H9 (cell line): ENCODE results near the gene CYP2U1. TPM values are rescaled to one million over a fixed set of nuclear protein-coding genes. Genes with fewer than 3 reads are reported as not detected.

Experiments used
- DNase-seq: peaks from one replicate; pipeline ENCODE4 v3.0.0-alpha.2; 2017
- H2AFZ ChIP-seq: one replicate; pipeline ENCODE4 v1.6.1; 2013; ENCODE audit warnings: mild to moderate bottlenecking, low read length, control low read depth, moderate library complexity
- H2AK5ac ChIP-seq: 2 replicates; pipeline ENCODE4 v1.6.1; 2013; ENCODE audit warnings: low read length, control low read depth, mixed read lengths; ENCODE audit not compliant: insufficient read length
- H2BK120ac ChIP-seq: one replicate; pipeline ENCODE4 v1.6.1; 2013; ENCODE audit warnings: low read depth, mild to moderate bottlenecking, low read length, control low read depth, inconsistent platforms; ENCODE audit not compliant: poor library complexity, severe bottlenecking
- H2BK12ac ChIP-seq: 2 replicates; pipeline ENCODE4 v1.6.1; 2013; ENCODE audit warnings: low read length, control low read depth, mixed read lengths, low read depth; ENCODE audit not compliant: insufficient read length
- H2BK15ac ChIP-seq: 2 replicates; pipeline ENCODE4 v1.6.1; 2013; ENCODE audit warnings: low read depth, low read length, control low read depth
- H2BK20ac ChIP-seq: one replicate; pipeline ENCODE4 v1.6.1; 2013; ENCODE audit warnings: low read depth, mild to moderate bottlenecking, low read length, control low read depth, inconsistent platforms; ENCODE audit not compliant: poor library complexity, severe bottlenecking
- H2BK5ac ChIP-seq: 2 replicates; pipeline ENCODE4 v1.6.1; 2013; ENCODE audit warnings: low read length, control low read depth, mixed read lengths; ENCODE audit not compliant: insufficient read length
- H3K14ac ChIP-seq: 2 replicates; pipeline ENCODE4 v1.6.1; 2013; ENCODE audit warnings: low read length, control low read depth; ENCODE audit not compliant: insufficient read depth
- H3K18ac ChIP-seq: 2 replicates; pipeline ENCODE4 v1.6.1; 2013; ENCODE audit warnings: low read depth, mild to moderate bottlenecking, mixed read lengths, low read length, control low read depth; ENCODE audit not compliant: insufficient read length
- H3K23ac ChIP-seq: 2 replicates; pipeline ENCODE4 v1.6.1; 2013; ENCODE audit warnings: low read length, control low read depth, mixed read lengths, low read depth; ENCODE audit not compliant: insufficient read length
- H3K23me2 ChIP-seq: 2 replicates; pipeline ENCODE4 v1.6.1; 2013; ENCODE audit warnings: low read depth, mild to moderate bottlenecking, mixed read lengths, low read length, control low read depth; ENCODE audit not compliant: insufficient read length, poor library complexity, severe bottlenecking
- H3K27ac ChIP-seq: 2 replicates; pipeline ENCODE4 v1.5.1; 2013; ENCODE audit warnings: low read length, control low read depth, mixed read lengths, low read depth; ENCODE audit not compliant: insufficient read length
- H3K27me3 ChIP-seq: 2 replicates; pipeline ENCODE4 v1.6.1; 2013; ENCODE audit warnings: low read length, control low read depth, inconsistent platforms; ENCODE audit not compliant: insufficient read depth
- H3K4ac ChIP-seq: 2 replicates; pipeline ENCODE4 v1.6.1; 2013; ENCODE audit warnings: low read depth, mild to moderate bottlenecking, control low read depth, inconsistent platforms, low read length, moderate library complexity
- H3K4me1 ChIP-seq: 2 replicates; pipeline ENCODE4 v1.6.1; 2013; ENCODE audit warnings: low read length, control low read depth, inconsistent platforms; ENCODE audit not compliant: insufficient read depth
- H3K4me2 ChIP-seq: 2 replicates; pipeline ENCODE4 v1.6.1; 2013; ENCODE audit warnings: low read length, control low read depth, mixed read lengths; ENCODE audit not compliant: insufficient read length, insufficient read depth
- H3K56ac ChIP-seq: 2 replicates; pipeline ENCODE4 v1.6.1; 2013; ENCODE audit warnings: low read depth, mild to moderate bottlenecking, mixed read lengths, low read length, control low read depth; ENCODE audit not compliant: insufficient read length
- H3K79me1 ChIP-seq: 2 replicates; pipeline ENCODE4 v1.6.1; 2013; ENCODE audit warnings: low read depth, mild to moderate bottlenecking, moderate library complexity, low read length, control low read depth, inconsistent platforms; ENCODE audit not compliant: insufficient read depth, poor library complexity, severe bottlenecking
- H3K79me2 ChIP-seq: 2 replicates; pipeline ENCODE4 v1.6.1; 2013; ENCODE audit warnings: low read length, control low read depth, inconsistent platforms; ENCODE audit not compliant: insufficient read depth
- H3K9ac ChIP-seq: 2 replicates; pipeline ENCODE4 v1.6.1; 2013; ENCODE audit warnings: low read length, control low read depth, mixed read lengths; ENCODE audit not compliant: insufficient read length; ENCODE audit errors: extremely low read depth
- H3K9me3 ChIP-seq: one replicate; pipeline ENCODE4 v1.6.1; 2013; ENCODE audit warnings: low read depth, low read length, inconsistent platforms; ENCODE audit not compliant: control insufficient read depth
- H3T11ph ChIP-seq: one replicate; pipeline ENCODE4 v1.6.1; 2013; ENCODE audit warnings: mild to moderate bottlenecking, low read length, control low read depth, inconsistent platforms
- H4K20me1 ChIP-seq: one replicate; pipeline ENCODE4 v1.6.1; 2013; ENCODE audit not compliant: control insufficient read depth, insufficient read length, insufficient read depth
- H4K5ac ChIP-seq: 2 replicates; pipeline ENCODE4 v1.6.1; 2013; ENCODE audit warnings: low read depth, mild to moderate bottlenecking, mixed read lengths, low read length, control low read depth; ENCODE audit not compliant: insufficient read length
- H4K8ac ChIP-seq: replicated peaks from 2 replicates; pipeline ENCODE4 v1.6.1; 2013; ENCODE audit warnings: low read length, control low read depth, mixed read lengths, low read depth; ENCODE audit not compliant: insufficient read length
- H4K91ac ChIP-seq: 2 replicates; pipeline ENCODE4 v1.6.1; 2013; ENCODE audit warnings: low read depth, mild to moderate bottlenecking, moderate library complexity, mixed read lengths, low read length, control low read depth; ENCODE audit not compliant: insufficient read length
- H3K27ac Mint-ChIP-seq, 3 experiments: 2 replicates in 2 of 3; 3 replicates in 1 of 3; pipeline ENCODE4 v1.8.0; 2020 to 2021; ENCODE audit warnings: mixed read lengths in 3 of 3, mild to moderate bottlenecking in 1 of 3, moderate library complexity in 1 of 3
- H3K27me3 Mint-ChIP-seq: 2 replicates; pipeline ENCODE4 v1.8.0; 2021; ENCODE audit warnings: low read depth, mild to moderate bottlenecking, moderate library complexity, mixed read lengths
- H3K36me3 Mint-ChIP-seq, 3 experiments: 2 replicates in 2 of 3; 3 replicates in 1 of 3; pipeline ENCODE4 v1.8.0; 2020 to 2021; ENCODE audit warnings: low read depth in 3 of 3, mixed read lengths in 3 of 3; ENCODE audit not compliant: insufficient read depth in 1 of 3
- H3K4me1 Mint-ChIP-seq, 2 experiments: 2 replicates each; pipeline ENCODE4 v1.8.0; 2020; ENCODE audit warnings: mixed read lengths in 2 of 2
- H3K4me3 Mint-ChIP-seq, 2 experiments: 2 replicates in 1 of 2; 3 replicates in 1 of 2; pipeline ENCODE4 v1.8.0; 2020 to 2021; ENCODE audit warnings: mild to moderate bottlenecking in 2 of 2, mixed read lengths in 2 of 2, moderate library complexity in 1 of 2
- H3K9me3 Mint-ChIP-seq, 2 experiments: 2 replicates in 1 of 2; 3 replicates in 1 of 2; pipeline ENCODE4 v1.8.0; 2020; ENCODE audit warnings: mild to moderate bottlenecking in 2 of 2, mixed read lengths in 2 of 2, moderate library complexity in 1 of 2
- WGBS: extraction: QIAGEN DNeasy Blood & Tissue Kit; methylation state at CpG from one replicate; pipeline ENCODE4 v1.1.7; 2013; ENCODE audit warnings: missing lambda C conversion rate, low lambda C conversion rate, mixed read lengths; ENCODE audit not compliant: insufficient read length; ENCODE audit errors: extremely low coverage; 5-methylcytosine and 5-hydroxymethylcytosine counted together
- total RNA-seq: library from RNA; stranded (reverse); gene quantifications from 2 replicates; pipeline ENCODE4 v1.2.1, GENCODE V29; 2021
- TF ChIP-seq, protein P1 (sequence below): fragments of 200-600 bp; sonication (generic); conservative IDR thresholded peaks from 3 replicates; pipeline ENCODE4 v1.8.0; 2021; ENCODE audit warnings: antibody characterized with exemption, mild to moderate bottlenecking

Gene CYP2U1
- total RNA-seq, 1 experiment from 2014 or later = 9.6 TPM

DNA sequence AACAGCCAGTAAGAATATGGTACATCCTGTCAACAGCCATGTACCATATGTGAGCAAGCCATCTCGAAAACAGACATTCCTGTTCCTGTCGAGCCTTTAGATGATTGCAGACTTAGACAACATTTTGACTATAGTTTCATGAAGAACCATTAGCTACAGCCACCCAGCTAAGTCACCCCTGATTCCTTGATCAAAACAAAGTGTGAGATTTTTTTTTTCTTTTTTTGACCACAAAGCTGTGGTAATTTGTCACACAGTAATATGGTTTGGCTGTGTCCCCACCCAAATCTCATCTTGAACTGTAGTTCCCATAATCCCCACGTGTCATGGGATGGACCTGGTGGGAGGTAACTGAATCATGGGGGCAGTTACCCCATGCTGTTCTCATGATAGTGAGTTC, 43.2 kb downstream of the CYP2U1 start:
- Histone ChIP-seq H3K27ac (no peak overlapping the region), H2AFZ (no peak overlapping the region), H2BK5ac (no peak overlapping the region), H3T11ph (no peak overlapping the region), H3K4ac (no peak overlapping the region), H2BK12ac (no peak overlapping the region), H3K4me1 (no peaks in the 10 kb centered on the region), H3K9ac (no peak overlapping the region), H4K8ac (no peak overlapping the region), H3K56ac (no peak overlapping the region), H3K14ac (no peak overlapping the region), H4K20me1 (no peaks in the 10 kb centered on the region), H3K18ac (no peak overlapping the region), H3K23me2 (no peaks in the 10 kb centered on the region), H2AK5ac (no peak overlapping the region), H3K9me3 (no peaks in the 10 kb centered on the region), H3K79me2 (no peaks in the 10 kb centered on the region), H2BK120ac (no peak overlapping the region), H2BK15ac (no peak overlapping the region), H3K79me1 (no peaks in the 10 kb centered on the region), H2BK20ac (no peak overlapping the region), H3K4me2 (no peak overlapping the region), H3K27me3 (no peaks in the 10 kb centered on the region), H3K23ac (no peak overlapping the region), H4K5ac (no peak overlapping the region), H4K91ac (no peak overlapping the region)
- Mint-ChIP-seq H3K27me3 (no peaks in the 10 kb centered on the region; the same call in 1 of the 2 replicates), H3K4me1 (no peaks in the 10 kb centered on the region), H3K27ac (no peak overlapping the region), H3K4me3 (no peak overlapping the region), H3K36me3 (no peaks in the 10 kb centered on the region), H3K9me3 (no peaks in the 10 kb centered on the region)
- TF ChIP-seq, protein P1, sequence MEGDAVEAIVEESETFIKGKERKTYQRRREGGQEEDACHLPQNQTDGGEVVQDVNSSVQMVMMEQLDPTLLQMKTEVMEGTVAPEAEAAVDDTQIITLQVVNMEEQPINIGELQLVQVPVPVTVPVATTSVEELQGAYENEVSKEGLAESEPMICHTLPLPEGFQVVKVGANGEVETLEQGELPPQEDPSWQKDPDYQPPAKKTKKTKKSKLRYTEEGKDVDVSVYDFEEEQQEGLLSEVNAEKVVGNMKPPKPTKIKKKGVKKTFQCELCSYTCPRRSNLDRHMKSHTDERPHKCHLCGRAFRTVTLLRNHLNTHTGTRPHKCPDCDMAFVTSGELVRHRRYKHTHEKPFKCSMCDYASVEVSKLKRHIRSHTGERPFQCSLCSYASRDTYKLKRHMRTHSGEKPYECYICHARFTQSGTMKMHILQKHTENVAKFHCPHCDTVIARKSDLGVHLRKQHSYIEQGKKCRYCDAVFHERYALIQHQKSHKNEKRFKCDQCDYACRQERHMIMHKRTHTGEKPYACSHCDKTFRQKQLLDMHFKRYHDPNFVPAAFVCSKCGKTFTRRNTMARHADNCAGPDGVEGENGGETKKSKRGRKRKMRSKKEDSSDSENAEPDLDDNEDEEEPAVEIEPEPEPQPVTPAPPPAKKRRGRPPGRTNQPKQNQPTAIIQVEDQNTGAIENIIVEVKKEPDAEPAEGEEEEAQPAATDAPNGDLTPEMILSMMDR = no peak
- DNase-seq = no peak
- no CpG with 5 or more reads among the region's 3 CpGs for WGBS
